ENCODE measurements around the gene LEFTY1. TPM values are rescaled to one million over a fixed set of nuclear protein-coding genes. Genes with fewer than 3 reads are reported as not detected.

Gene LEFTY1
- total RNA-seq, 5 donors from 2014 or later (not counting 1 experiment from before 2014, with no cell fraction given): 0.23 to 0.63 (median 0.35) TPM

- Histone ChIP-seq H3K4me3 (ENCODE audit: control insufficient read depth in 1 of 2, extremely low read depth in 1 of 2, low read length in 1 of 2) (peak overlapping the region; percentile 86 to 100), H3K27ac (ENCODE audit: low read length) (peak overlapping the region; percentile 80), H3K27me3 (replicated peaks in 1 of 2; ENCODE audit: control insufficient read depth in 2 of 2, extremely low read depth in 1 of 2, insufficient read depth in 2 of 2, low read length in 1 of 2) (no peaks in the 10 kb centered on the region), H3K36me3 (ENCODE audit: control insufficient read depth in 2 of 2, extremely low read depth in 1 of 2, insufficient read depth in 1 of 2, low read length in 1 of 2) (peaks cover 2 to 34% of the 10 kb centered on the region in 2 donors), H3K4me1 (ENCODE audit: control insufficient read depth in 1 of 2, extremely low read depth in 1 of 2, insufficient read depth in 2 of 2, low read length in 2 of 2) (peaks cover 44 to 70% of the 10 kb centered on the region in 2 experiments), H3K9me3 (no peaks in the 10 kb centered on the region)
- Mint-ChIP-seq H3K27me3 (no peaks in the 10 kb centered on the region), H3K4me1 (peaks cover 62 to 65% (median 65%) of the 10 kb centered on the region in 3 donors), H3K27ac (peak overlapping the region; percentile 93), H3K4me3 (peak overlapping the region; percentile 87 to 95 (median 91)), H3K9me3 (no peaks in the 10 kb centered on the region), H3K36me3 (peaks cover 20% of the 10 kb centered on the region)
- 33% methylated on average over 3 of the region's 5 CpGs for WGBS (ENCODE audit: insufficient coverage)
- POLR2A ChIA-PET: interaction anchor here (0.7 to 1.5 kb wide), 4 partner anchors 10 to 102 kb away, joined by 3 to 7 read pairs (median 4); partner anchors contain the start of gene PYCR2 (in 1 of the 2)
- DNase-seq (no peak), ATAC-seq (replicated peaks in 1 of 4) (peak in 1 of 4 experiments; percentile 1)
- CTCF ChIA-PET: interaction anchor here (0.6 to 4.6 kb wide), 6 partner anchors 16 to 103 kb away, joined by 3 to 18 read pairs (median 4); partner anchors contain the start of genes PYCR2 (in 1 of the 2) and SRP9 (in 1 of the 2)
Measured at GRCh38 chr1:225880636-225881035, 8.3 kb downstream of the LEFTY1 start.

GRCh38 chr1:225880222-225880588, 8.7 kb downstream of the LEFTY1 start:
- H3K27me3 Mint-ChIP-seq: no peaks in the 10 kb centered on the region
- peak overlapping the region; percentile 87 to 95 (median 91) for H3K4me3 Mint-ChIP-seq
- peaks cover 20% of the 10 kb centered on the region for H3K36me3 Mint-ChIP-seq
- peaks cover 44 to 75% of the 10 kb centered on the region in 2 experiments for H3K4me1 ChIP-seq (ENCODE audit: control insufficient read depth in 1 of 2, extremely low read depth in 1 of 2, insufficient read depth in 2 of 2, low read length in 2 of 2)
- peaks cover 2 to 38% of the 10 kb centered on the region in 2 donors for H3K36me3 ChIP-seq (ENCODE audit: control insufficient read depth in 2 of 2, extremely low read depth in 1 of 2, insufficient read depth in 1 of 2, low read length in 1 of 2)
- DNase-seq (no peak), ATAC-seq (replicated peaks in 1 of 4) (no peak)
- POLR2A ChIA-PET: interaction anchor here in 1 of 2 donors (0.7 to 1.5 kb wide), 2 partner anchors 14 to 44 kb away, joined by 3 to 4 read pairs; partner anchors contain the start of gene PYCR2
- peak overlapping the region; percentile 80 for H3K27ac ChIP-seq (ENCODE audit: low read length)
- peak overlapping the region; percentile 86 to 100 for H3K4me3 ChIP-seq (ENCODE audit: control insufficient read depth in 1 of 2, extremely low read depth in 1 of 2, low read length in 1 of 2)
- H3K9me3 ChIP-seq: no peaks in the 10 kb centered on the region
- CTCF ChIA-PET: interaction anchor here (0.6 to 4.6 kb wide), 6 partner anchors 17 to 103 kb away, joined by 3 to 18 read pairs (median 4); partner anchors contain the start of genes PYCR2 (in 1 of the 2) and SRP9 (in 1 of the 2)
- H3K4me1 Mint-ChIP-seq: peaks cover 66 to 70% (median 69%) of the 10 kb centered on the region in 3 donors
- no peaks in the 10 kb centered on the region for H3K9me3 Mint-ChIP-seq
- WGBS (ENCODE audit: insufficient coverage): 60% methylated on average over 2 of the region's 2 CpGs
- H3K27ac Mint-ChIP-seq: peak overlapping the region; percentile 93
- H3K27me3 ChIP-seq (replicated peaks in 1 of 2; ENCODE audit: control insufficient read depth in 2 of 2, extremely low read depth in 1 of 2, insufficient read depth in 2 of 2, low read length in 1 of 2): no peaks in the 10 kb centered on the region

GRCh38 chr1:225879521-225880221, 9.3 kb downstream of the LEFTY1 start:
- H3K4me1 Mint-ChIP-seq: peaks cover 72 to 74% (median 74%) of the 10 kb centered on the region in 3 donors
- ATAC-seq (replicated peaks in 1 of 4) (peak in 2 of 4 experiments; percentile 41 to 64), DNase-seq (peak in 16 of 35 experiments; percentile 27 to 61 (median 42))
- no peaks in the 10 kb centered on the region for H3K27me3 ChIP-seq (replicated peaks in 1 of 2; ENCODE audit: control insufficient read depth in 2 of 2, extremely low read depth in 1 of 2, insufficient read depth in 2 of 2, low read length in 1 of 2)
- H3K36me3 ChIP-seq (ENCODE audit: control insufficient read depth in 2 of 2, extremely low read depth in 1 of 2, insufficient read depth in 1 of 2, low read length in 1 of 2): peaks cover 2 to 43% of the 10 kb centered on the region in 2 donors
- H3K36me3 Mint-ChIP-seq: peaks cover 20% of the 10 kb centered on the region
- peaks cover 44 to 80% of the 10 kb centered on the region in 2 experiments for H3K4me1 ChIP-seq (ENCODE audit: control insufficient read depth in 1 of 2, extremely low read depth in 1 of 2, insufficient read depth in 2 of 2, low read length in 2 of 2)
- WGBS (ENCODE audit: insufficient coverage): 43% methylated on average over 2 of the region's 8 CpGs
- peak overlapping the region; percentile 86 to 100 for H3K4me3 ChIP-seq (ENCODE audit: control insufficient read depth in 1 of 2, extremely low read depth in 1 of 2, low read length in 1 of 2)
- H3K27ac ChIP-seq (ENCODE audit: low read length): peak overlapping the region; percentile 80
- no peaks in the 10 kb centered on the region for H3K27me3 Mint-ChIP-seq
- no peaks in the 10 kb centered on the region for H3K9me3 ChIP-seq
- ChIA-PET CTCF (interaction anchor here in 1 of 2 donors (0.9 kb wide), 1 partner anchor 100 kb away, joined by 4 read pairs; no protein-coding TSS in a partner anchor), POLR2A (no interaction called here)
- H3K27ac Mint-ChIP-seq: peak overlapping the region; percentile 93
- no peaks in the 10 kb centered on the region for H3K9me3 Mint-ChIP-seq
- peak overlapping the region; percentile 87 to 95 (median 91) for H3K4me3 Mint-ChIP-seq

- no peak for DNase-seq
- peak overlapping the region; percentile 26 for H3K27ac ChIP-seq (ENCODE audit: low read length)
- H3K36me3 Mint-ChIP-seq: peaks cover 28% of the 10 kb centered on the region
- H3K9me3 ChIP-seq: no peaks in the 10 kb centered on the region
- peak overlapping the region; percentile 93 for H3K27ac Mint-ChIP-seq
- no peaks in the 10 kb centered on the region for H3K27me3 Mint-ChIP-seq
- peaks cover 9 to 57% of the 10 kb centered on the region in 2 donors for H3K36me3 ChIP-seq (ENCODE audit: control insufficient read depth in 2 of 2, extremely low read depth in 1 of 2, insufficient read depth in 1 of 2, low read length in 1 of 2)
- peaks cover 44 to 86% of the 10 kb centered on the region in 2 experiments for H3K4me1 ChIP-seq (ENCODE audit: control insufficient read depth in 1 of 2, extremely low read depth in 1 of 2, insufficient read depth in 2 of 2, low read length in 2 of 2)
- peaks cover 74 to 80% (median 74%) of the 10 kb centered on the region in 3 donors for H3K4me1 Mint-ChIP-seq
- H3K4me3 ChIP-seq (ENCODE audit: control insufficient read depth in 1 of 2, extremely low read depth in 1 of 2, low read length in 1 of 2): peak overlapping the region in 1 of 2 donors; percentile 86
- ChIA-PET POLR2A (interaction anchor here in 1 of 2 donors (0.7 kb wide), 1 partner anchor 430 kb away, joined by 8 read pairs; no protein-coding TSS in a partner anchor), CTCF (interaction anchor here in 1 of 2 donors (1.1 kb wide), 1 partner anchor 33 kb away, joined by 4 read pairs; no protein-coding TSS in a partner anchor)
- no peak for ATAC-seq (replicated peaks in 1 of 4)
- 100% methylated on average over 3 of the region's 4 CpGs for WGBS (ENCODE audit: insufficient coverage)
- H3K27me3 ChIP-seq (replicated peaks in 1 of 2; ENCODE audit: control insufficient read depth in 2 of 2, extremely low read depth in 1 of 2, insufficient read depth in 2 of 2, low read length in 1 of 2): no peaks in the 10 kb centered on the region
- peak overlapping the region; percentile 41 to 91 (median 87) for H3K4me3 Mint-ChIP-seq
- H3K9me3 Mint-ChIP-seq: no peaks in the 10 kb centered on the region
Measured at GRCh38 chr1:225878282-225878681, 10.7 kb downstream of the LEFTY1 start.

- H3K27ac ChIP-seq (ENCODE audit: low read length): no peak overlapping the region
- POLR2A ChIA-PET: no interaction called here
Measured at GRCh38 chr1:225877580-225877979, 11.4 kb downstream of the LEFTY1 start.

GRCh38 chr1:225876900-225877510, 11.9 kb downstream of the LEFTY1 start:
- Mint-ChIP-seq H3K36me3 (peaks cover 32% of the 10 kb centered on the region), H3K27me3 (no peaks in the 10 kb centered on the region), H3K27ac (peak overlapping the region; percentile 88 to 93), H3K4me3 (peak overlapping the region in 2 of 3 donors; percentile 41 to 87), H3K9me3 (no peaks in the 10 kb centered on the region), H3K4me1 (peaks cover 71 to 88% (median 76%) of the 10 kb centered on the region in 3 donors)
- Histone ChIP-seq H3K27ac (ENCODE audit: low read length) (no peak overlapping the region), H3K4me3 (ENCODE audit: control insufficient read depth in 1 of 2, extremely low read depth in 1 of 2, low read length in 1 of 2) (no peak overlapping the region), H3K27me3 (replicated peaks in 1 of 2; ENCODE audit: control insufficient read depth in 2 of 2, extremely low read depth in 1 of 2, insufficient read depth in 2 of 2, low read length in 1 of 2) (no peaks in the 10 kb centered on the region), H3K9me3 (no peaks in the 10 kb centered on the region), H3K36me3 (ENCODE audit: control insufficient read depth in 2 of 2, extremely low read depth in 1 of 2, insufficient read depth in 1 of 2, low read length in 1 of 2) (peaks cover 9 to 70% of the 10 kb centered on the region in 2 donors), H3K4me1 (ENCODE audit: control insufficient read depth in 1 of 2, extremely low read depth in 1 of 2, insufficient read depth in 2 of 2, low read length in 2 of 2) (peaks cover 42 to 87% of the 10 kb centered on the region in 2 experiments)
- DNase-seq (no peak), ATAC-seq (replicated peaks in 1 of 4) (no peak)
- ChIA-PET POLR2A (no interaction called here), CTCF (interaction anchor here in 1 of 2 donors (1.2 kb wide), 1 partner anchor 34 kb away, joined by 3 read pairs; no protein-coding TSS in a partner anchor)
- WGBS (ENCODE audit: insufficient coverage): 88% methylated on average over 10 of the region's 12 CpGs

More at GRCh38 chr1:225877580-225877979, 11.4 kb downstream of the LEFTY1 start:
- no peak for ATAC-seq (replicated peaks in 1 of 4)
- Mint-ChIP-seq H3K9me3 (no peaks in the 10 kb centered on the region), H3K4me1 (peaks cover 71 to 83% (median 76%) of the 10 kb centered on the region in 3 donors), H3K27ac (peak overlapping the region; percentile 88 to 93), H3K27me3 (no peaks in the 10 kb centered on the region), H3K4me3 (peak overlapping the region; percentile 51 to 87 (median 57)), H3K36me3 (peaks cover 32% of the 10 kb centered on the region)
- no peak overlapping the region for H3K4me3 ChIP-seq (ENCODE audit: control insufficient read depth in 1 of 2, extremely low read depth in 1 of 2, low read length in 1 of 2)
- H3K4me1 ChIP-seq (ENCODE audit: control insufficient read depth in 1 of 2, extremely low read depth in 1 of 2, insufficient read depth in 2 of 2, low read length in 2 of 2): peaks cover 42 to 87% of the 10 kb centered on the region in 2 experiments
- no peaks in the 10 kb centered on the region for H3K9me3 ChIP-seq
- CTCF ChIA-PET: no interaction called here
- no peaks in the 10 kb centered on the region for H3K27me3 ChIP-seq (replicated peaks in 1 of 2; ENCODE audit: control insufficient read depth in 2 of 2, extremely low read depth in 1 of 2, insufficient read depth in 2 of 2, low read length in 1 of 2)
- WGBS (ENCODE audit: insufficient coverage): 90% methylated on average over 10 of the region's 10 CpGs
- peak in 8 of 35 experiments; percentile 15 to 57 (median 34) for DNase-seq
- peaks cover 9 to 64% of the 10 kb centered on the region in 2 donors for H3K36me3 ChIP-seq (ENCODE audit: control insufficient read depth in 2 of 2, extremely low read depth in 1 of 2, insufficient read depth in 1 of 2, low read length in 1 of 2)
